Activated CD8-positive, alpha-beta memory T cell treated with anti-CD3 and anti-CD28 coated beads, Interleukin-2, amount 50 U/mL, for 24 hours (primary cell): ENCODE results near the gene CARD14.
"Not testable (repeated sequence)": the region's sequence is repeated elsewhere in the genome, so short reads cannot be mapped to it uniquely, and the experiment has no call there.

Experiments
- DNase-seq: peaks from one replicate; pipeline ENCODE4 v3.0.0-alpha.2; 2020; ENCODE audit errors: extremely low read depth

CARD14 gene

DNA sequence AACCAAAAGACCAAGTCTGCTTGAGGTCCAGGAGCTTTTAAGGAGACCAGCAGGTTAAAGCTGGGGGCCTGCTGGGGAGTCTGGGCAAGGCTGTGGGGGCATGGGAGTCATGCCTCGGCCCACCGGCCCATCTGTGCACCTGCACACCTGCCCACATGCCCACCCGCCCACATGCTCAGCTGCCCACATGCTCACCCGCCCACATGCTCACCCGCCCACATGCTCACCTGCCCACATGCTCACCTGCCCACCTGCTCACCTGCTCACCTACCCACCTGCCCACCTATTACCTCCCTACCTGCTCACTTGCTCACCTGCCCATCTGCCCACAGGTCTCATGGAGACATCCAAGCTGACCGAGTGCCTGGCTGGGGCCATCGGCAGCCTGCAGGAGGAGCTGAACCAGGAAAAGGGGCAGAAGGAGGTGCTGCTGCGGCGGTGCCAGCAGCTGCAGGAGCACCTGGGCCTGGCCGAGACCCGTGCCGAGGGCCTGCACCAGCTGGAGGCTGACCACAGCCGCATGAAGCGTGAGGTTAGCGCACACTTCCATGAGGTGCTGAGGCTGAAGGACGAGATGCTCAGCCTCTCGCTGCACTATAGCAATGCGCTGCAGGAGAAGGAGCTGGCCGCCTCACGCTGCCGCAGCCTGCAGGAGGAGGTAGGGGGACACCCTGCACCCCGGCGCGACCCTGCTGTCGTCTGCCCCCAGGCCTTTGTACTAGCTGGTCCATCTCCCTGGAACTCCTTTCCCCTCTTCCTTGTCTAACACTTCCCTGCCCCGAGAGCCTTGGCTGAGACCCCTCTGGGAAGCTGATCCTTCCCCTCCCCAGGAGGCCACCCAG lies 14.0 kb downstream of the CARD14 start:
- DNase-seq = no peak

DNA sequence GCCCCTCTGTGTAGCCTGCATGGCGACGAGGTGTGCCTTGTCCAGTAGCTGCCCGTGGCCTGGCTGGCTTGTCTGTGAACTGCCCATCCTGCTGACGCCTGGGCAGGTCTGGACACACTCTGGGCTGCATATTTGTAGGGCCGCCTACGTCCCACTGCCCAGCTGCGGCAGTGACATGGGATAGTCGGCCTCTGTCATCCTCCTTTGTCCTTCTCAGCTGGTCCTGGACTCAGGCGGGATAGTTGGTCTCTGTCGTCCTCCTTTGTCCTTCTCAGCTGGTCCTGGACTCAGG lies 14.5 kb downstream of the CARD14 start:
- no peak for DNase-seq

DNA sequence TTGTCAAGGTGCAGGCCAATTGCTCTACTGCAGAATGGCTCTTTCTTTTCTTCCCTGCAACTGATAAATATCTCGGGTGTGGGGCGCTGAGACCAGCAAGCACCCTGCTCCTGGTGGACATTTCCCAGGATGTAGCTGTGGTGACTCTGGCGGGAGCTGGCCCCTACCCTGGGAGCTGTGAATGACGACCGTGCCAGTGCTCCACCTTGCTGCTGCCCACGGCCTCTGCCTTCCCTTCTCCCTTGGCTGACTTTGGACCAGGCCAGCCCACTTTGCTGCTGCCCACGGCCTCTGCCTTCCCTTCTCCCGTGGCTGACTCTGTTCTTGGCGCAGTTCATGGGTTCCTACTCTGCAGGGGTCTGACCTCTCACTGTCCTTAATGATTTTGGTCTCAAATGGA lies 16.1 kb downstream of the CARD14 start:
- no peak for DNase-seq

DNA sequence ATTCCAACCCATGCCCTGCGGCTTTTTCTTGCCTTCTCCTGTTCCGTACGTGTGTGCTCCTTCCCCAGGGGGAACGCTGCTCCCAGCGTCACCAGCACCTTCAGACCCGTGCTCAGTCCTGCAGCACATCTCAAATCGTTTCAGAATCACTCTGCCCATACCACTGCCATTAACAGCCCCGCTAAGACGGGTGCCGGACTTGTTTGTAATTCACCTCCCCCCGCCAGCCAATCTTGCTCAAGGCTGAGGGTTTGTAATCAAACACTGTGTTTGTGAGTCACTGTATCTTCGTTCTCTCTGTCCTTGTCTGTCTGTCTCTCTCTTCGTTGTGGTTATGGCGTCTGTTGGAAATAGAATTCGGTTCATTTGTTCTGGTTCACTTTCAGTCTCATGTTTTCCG lies 17.3 kb downstream of the CARD14 start:
- DNase-seq = no peak

DNA sequence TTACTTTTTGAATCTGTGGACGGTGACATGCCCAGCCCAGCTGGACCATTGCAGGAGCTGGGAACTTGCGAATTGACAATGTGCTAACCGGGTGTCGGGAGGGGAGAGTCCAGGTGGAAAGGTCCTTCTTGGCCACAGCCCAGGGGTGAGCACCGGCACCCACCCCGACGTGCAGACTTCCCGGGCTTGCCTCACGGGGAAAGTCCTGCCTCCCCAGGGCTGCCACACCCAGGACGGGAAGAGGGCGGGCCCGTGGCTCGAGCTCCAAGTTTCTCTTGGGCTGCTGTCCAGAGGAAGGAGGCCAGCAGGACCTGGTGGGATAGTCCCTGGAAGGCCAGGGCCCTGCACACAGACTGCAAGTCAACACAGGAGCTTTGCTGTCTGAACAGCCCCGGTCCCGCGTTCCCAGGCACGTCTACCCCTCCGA lies 17.7 kb downstream of the CARD14 start:
- DNase-seq = no peak

DNA sequence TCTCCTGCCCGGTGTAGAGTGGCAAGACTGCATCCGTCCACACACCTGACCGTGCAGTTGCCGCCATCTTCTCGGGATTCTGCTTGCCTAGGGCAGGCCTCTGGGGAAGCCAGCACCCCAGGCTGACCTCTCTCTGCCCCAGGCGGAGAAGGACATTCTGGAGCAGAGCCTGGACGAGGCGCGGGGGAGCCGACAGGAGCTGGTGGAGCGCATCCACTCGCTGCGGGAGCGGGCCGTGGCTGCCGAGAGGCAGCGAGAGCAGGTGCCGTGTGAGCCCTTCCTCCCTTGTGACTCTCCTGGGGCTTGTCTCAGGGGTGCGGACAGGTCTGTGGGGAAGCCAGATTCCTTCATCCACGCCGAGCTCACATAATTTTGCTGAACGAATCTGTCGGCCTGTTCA lies 19.8 kb downstream of the CARD14 start:
- no peak for DNase-seq

DNA sequence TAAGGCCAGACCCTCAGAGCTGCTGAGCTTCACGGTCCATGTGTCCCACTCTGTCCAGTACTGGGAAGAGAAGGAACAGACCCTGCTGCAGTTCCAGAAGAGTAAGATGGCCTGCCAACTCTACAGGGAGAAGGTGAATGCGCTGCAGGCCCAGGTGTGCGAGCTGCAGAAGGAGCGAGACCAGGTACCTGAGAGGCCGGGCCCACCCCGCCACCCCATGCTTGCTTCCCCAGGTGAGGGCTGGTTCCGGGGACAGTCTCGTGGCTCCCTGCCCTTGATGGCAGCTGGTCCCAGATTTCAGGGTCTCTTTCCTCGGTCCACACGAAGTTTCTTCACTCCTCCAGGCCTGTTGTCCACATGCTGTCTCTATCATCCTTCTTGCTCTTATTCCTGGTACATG lies 20.9 kb downstream of the CARD14 start:
- DNase-seq = no peak

DNA sequence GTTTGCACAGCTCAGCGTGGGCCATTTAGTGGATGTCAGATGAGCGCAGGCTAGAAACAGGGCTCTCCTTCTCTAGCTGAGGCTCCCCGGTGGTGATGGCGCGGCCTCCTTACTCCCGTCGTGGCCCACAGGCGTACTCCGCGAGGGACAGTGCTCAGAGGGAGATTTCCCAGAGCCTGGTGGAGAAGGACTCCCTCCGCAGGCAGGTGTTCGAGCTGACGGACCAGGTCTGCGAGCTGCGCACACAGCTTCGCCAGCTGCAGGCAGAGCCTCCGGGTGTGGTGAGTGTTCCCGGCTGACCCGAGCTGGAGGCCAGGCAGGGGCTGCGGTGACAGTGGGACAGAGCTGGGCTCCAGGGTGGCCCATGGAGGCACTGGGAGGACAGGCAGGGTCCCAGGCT lies 21.4 kb downstream of the CARD14 start:
- no peak for DNase-seq

DNA sequence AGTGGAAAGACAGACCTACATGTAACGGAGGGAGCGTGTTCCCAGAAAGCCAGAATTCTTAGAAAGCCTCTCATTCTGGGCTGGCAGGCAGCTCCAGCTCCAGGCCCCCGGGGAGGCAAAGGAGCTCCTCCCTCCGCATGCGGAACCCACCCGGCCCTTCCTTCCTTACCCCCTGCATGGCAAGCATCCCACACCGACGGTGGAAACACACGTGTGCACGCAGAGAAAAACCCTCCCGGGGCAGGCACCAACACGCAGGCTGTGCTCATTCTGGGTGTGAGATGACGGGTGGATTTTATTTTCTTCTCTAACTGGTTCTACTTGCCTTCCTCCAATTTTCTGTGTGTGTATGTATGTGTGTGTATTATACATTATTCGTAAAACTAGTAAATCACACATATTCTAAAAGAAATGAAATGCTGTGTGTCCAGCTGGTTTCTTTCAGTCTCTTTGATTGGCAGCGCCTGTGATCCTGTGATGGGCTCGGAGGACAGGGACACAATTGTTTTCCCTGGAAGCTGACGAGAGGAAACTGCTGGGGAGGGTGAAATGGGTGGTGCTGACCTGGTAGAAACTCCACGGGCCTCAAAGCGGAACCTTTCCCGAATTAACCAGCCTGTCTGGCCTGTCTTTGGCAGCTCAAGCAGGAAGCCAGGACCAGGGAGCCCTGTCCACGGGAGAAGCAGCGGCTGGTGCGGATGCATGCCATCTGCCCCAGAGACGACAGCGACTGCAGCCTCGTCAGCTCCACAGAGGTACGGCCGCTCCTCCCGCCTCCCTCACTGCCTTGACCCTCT lies 22.2 kb downstream of the CARD14 start:
- no peak for DNase-seq

DNA sequence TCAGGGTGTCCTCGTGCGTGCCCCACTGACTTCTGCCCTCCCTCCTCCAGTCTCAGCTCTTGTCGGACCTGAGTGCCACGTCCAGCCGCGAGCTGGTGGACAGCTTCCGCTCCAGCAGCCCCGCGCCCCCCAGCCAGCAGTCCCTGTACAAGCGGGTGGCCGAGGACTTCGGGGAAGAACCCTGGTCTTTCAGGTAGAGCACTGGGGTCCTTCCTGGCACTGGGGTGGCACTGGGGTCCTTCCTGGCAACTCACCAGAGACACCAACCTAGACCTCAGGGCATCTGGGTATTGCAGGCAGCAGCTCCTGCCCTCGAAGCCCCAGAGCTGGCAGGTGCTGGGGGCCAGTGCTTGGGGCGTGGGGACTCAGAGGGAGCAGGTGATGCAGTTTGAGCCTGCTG lies 25.3 kb downstream of the CARD14 start:
- no peak for DNase-seq

DNA sequence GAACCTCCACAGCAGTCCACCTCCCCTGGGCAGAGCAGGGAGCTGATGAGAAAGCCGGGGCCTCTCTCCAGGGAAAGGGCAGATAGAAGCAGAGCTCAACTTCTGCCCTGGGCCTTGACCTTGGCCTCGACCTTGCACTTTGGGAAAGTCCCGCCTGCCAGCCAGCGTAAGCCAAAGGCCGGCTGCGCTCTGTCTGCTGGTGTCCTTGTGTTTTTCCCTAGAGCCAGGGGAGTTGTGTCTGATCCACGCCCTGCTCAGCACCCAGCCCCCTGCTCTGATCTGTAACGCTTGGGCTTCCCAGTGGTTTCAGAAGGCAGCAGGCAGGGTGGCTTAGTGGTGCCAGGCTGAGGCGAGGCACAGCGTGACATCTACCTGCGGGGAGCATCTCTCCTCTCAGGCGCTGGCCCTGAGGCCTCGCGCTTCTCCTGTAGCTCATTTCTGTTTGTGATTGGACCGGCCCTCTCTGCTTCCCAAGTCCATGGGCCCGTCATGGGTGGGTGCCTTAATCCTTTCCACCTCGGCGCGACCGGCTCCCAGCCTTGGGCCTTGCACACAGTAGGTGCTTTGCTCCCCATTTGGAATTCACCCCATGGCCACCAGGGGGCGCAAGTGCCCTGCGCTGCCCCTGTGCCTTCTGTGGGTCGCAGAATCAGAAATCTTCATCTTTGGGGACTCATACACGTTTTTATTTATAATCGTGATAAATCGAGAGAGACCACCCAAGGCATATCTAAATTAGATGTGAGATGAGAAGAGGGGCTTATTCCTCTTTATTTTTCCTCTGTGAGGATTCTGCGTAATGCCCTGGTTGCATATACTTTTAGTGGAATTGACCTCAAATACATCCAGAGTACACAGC lies 26.1 kb downstream of the CARD14 start:
- DNase-seq = no peak

DNA sequence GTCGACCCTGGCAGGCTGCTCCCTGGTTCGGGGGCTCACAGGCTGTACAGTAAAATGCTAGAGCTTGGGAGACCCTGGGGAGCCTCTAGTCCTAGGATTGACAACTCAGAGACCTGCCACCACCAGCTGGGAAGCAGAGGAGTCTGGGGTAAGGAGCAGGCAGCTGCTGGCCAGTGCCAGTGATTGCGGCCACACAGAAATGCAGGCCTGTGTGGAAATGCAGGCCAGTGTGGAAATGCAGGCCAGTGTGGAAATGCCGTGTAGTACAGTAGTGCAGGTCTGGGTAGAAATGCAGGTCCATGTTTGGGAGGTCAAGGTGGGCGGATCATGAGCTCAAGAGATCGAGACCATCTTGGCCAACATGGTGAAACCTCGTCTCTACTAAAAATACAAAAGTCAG lies 26.8 kb downstream of the CARD14 start:
- DNase-seq = no peak

DNA sequence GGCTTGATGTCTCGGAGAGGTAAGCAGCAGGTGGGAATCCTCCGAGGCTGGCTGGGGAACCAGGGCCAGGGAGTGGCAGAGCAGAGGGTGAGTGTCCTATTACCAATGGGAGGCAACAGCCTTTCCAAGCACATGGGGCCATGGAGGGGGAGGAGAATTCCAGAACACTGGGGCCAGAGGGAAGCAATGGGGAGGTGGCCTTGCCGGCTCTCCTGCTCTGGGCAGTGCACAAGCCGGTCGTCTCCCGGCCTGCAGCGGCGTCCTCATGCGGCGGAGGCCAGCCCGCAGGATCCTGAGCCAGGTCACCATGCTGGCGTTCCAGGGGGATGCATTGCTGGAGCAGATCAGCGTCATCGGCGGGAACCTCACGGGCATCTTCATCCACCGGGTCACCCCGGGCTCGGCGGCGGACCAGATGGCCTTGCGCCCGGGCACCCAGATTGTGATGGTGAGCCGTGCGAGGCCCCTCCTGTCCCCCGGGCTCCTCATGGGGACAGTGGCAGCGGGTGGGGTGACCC lies 28.4 kb downstream of the CARD14 start:
- no peak for DNase-seq

DNA sequence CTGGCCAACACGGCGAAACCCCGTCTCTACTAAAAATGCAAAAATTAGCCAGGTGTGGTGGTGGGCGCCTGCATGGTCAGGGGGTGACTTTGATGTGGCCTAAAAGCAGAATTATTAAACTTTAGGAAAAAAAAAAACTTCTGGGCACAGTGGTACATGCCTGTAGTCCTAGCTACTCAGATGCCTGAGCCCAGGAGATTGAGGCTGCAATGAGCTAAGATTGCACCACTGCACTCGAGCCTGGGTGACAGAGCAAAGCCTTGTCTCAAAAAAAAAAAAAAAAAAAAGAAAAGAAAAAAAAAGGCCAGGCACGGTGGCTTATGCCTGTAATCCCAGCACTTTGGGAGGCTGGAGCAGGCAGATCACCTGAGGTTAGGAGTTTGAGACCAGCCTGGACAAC lies 29.5 kb downstream of the CARD14 start:
- DNase-seq = not testable (repeated sequence)

DNA sequence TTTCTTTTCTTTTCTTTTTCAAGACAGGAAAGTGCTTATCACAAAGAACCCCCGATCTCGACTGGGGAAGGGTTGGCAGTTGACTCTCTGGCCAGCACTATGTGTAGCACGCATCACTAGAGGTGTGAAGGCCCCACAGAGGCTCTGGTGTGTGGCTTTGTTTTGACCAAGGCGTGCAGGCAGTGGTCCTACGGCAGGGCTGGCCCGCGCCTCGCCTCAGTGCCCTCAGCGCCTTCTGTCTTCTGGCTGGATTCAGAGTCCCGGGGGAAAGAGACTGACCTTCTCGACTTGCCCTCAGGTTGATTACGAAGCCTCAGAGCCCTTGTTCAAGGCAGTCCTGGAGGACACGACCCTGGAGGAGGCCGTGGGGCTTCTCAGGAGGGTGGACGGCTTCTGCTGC lies 31.6 kb downstream of the CARD14 start:
- DNase-seq = no peak

DNA sequence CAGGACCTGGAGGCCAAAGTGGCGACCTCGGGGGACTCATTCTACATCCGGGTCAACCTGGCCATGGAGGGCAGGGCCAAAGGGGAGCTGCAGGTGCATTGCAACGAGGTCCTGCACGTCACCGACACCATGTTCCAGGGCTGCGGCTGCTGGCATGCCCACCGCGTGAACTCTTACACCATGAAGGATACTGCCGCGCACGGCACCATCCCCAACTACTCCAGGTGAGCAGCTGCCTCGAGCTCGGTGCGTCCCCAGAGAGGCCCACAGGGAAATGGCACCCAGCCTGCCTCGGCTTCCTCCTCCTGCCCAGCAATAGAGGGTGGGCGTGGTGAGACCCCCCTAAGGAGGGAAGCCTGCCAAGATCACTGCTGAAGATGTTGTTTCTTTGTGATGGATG lies 32.4 kb downstream of the CARD14 start:
- no peak for DNase-seq

DNA sequence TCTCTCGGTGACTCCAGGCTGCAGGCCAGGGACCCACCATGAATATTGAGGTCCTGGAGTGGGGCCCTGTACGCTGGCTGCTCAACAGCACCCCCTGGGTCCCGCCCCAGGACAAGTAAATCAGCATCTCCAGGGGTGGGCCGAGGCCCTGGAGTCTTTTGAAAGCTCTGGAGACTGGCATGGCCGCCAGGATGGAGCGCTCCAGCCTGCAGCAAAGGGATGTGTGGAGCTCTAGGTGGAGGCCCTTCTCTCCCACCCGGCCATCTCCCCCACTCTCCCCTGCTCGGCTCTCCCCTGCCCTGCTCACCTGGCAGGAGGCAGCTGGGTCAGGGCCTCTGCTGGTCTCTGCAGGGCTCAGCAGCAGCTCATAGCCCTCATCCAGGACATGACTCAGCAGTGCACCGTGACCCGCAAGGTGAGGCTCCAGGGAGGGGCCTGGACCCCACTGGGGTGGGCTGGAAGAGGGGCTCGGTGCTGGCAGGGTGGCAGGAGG lies 33.7 kb downstream of the CARD14 start:
- no peak for DNase-seq

DNA sequence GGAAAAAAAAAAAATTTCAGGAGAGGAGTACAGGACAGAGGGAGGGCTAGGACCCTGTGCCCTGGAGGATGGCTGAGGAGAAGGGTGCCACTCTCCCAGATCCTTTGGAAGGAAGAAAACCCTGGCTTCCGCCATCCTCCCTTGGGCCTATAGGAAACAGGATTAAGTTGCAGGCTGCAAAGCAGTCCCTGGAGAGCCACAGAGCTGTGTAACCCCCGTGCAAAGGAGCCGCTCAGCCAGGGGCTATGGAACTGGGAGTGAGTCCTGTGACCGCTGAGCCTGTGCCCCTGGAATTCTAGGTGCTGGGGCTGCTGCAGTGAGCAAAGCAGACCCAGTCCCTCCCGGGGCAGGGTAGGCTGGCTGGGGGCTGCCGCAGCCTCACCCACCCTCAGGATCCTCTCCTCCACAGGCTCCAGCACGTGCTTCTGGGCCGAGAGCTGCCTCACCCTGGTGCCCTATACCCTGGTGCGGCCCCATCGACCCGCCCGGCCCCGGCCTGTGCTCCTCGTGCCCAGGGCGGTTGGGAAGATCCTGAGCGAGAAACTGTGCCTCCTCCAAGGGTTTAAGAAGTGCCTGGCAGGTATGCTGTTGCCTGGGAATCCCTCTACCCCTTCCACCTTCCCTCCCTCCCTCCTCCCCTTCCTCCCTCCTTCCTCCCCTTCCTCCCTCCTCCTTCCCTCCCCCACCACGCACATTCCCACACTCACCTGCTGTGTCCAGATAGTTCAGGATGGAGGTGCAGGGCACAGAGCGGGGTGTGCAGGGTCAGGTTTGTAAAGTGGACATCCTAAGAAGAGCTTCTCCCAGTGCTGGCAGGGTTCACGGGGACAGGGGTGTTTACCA lies 35.0 kb downstream of the CARD14 start:
- DNase-seq = no peak

DNA sequence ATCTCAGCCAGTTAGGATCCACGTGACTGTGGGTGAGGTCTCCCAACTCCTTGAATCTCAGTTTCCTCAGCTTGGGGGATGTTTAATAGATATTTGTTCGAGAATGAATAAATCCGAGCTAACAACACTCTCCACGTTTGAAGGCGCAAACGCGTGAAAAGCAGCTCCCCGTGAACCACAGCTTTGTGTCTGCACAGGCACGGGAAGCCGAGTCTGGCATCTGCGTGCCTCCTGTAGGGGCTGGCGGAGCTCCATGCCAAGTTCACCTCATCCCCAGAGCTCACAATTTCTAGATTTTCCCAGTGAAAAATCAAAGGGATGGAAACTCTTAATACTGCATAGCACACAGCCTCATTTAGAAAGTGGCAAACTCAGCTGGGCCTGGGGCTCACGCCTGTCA lies 36.0 kb downstream of the CARD14 start:
- no peak for DNase-seq

DNA sequence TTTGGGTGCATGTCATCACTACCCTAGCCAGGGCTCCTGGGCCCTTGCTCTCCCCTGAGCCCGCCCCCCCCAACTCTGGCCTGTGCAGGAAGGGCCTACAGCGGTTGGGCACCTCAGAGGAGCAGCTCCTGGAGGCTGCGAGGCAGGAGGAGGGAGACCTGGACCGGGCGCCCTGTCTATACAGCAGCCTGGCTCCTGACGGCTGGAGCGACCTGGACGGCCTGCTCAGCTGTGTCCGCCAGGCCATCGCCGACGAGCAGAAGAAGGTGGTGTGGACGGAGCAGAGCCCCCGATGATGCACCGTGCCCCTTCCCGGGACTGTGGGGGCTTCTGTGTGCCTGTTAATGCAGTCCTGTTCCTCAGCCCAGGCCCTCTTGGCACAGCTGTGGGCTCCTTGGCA lies 38.2 kb downstream of the CARD14 start:
- no peak for DNase-seq

DNA sequence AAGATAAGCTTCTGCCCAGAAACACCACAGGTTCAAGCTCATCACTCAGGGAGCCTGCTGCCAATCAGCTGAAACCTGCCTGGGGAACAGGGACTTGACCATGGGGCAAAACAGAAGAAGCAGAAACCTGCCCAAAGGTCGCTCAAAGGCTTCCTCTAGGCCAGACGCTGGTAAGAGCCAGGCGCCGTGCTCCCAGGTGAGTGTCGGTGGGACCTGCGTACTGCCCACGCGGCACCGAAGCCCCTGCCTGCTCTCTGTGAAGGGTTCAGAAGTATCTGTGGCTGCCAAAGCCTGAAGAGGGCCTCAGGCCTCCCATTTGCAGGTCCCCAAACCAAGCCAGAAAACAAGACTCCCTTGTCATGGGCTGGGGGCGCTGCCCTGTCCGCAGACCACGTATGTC lies 39.9 kb downstream of the CARD14 start:
- DNase-seq = no peak
